ENCODE results near the gene SMIM20. TPM values are rescaled to one million over a fixed set of nuclear protein-coding genes. Genes with fewer than 3 reads are reported as not detected.
"Not testable (repeated sequence)": the region's sequence is repeated elsewhere in the genome, so short reads cannot be mapped to it uniquely, and the experiment has no call there.

Gene SMIM20
- total and polyA plus RNA-seq, 2 donors, result 30.7 to 65.3 TPM

- no peak overlapping the region for H3K4me3 ChIP-seq (ENCODE audit: low read length in 2 of 2)
- WGBS, result 87% methylated on average over 8 of the region's 8 CpGs
- H3K27me3 ChIP-seq (ENCODE audit: control insufficient read depth in 2 of 2, insufficient read depth in 1 of 2, low read length in 1 of 2), result peaks cover 0 to 4% of the 10 kb centered on the region in 2 donors
- H3K36me3 ChIP-seq (ENCODE audit: control insufficient read depth in 2 of 2, insufficient read depth in 2 of 2, low read length in 1 of 2), result no peaks in the 10 kb centered on the region
- no peak overlapping the region for H3K27ac ChIP-seq (ENCODE audit: low read depth in 1 of 2, low read length in 1 of 2)
- H3K4me1 ChIP-seq (ENCODE audit: control insufficient read depth in 2 of 2, insufficient read depth in 2 of 2, low read length in 2 of 2), result no peaks in the 10 kb centered on the region
- H3K9me3 ChIP-seq (ENCODE audit: control insufficient read depth in 2 of 2, insufficient read depth in 1 of 2, low read length in 1 of 2), result no peaks in the 10 kb centered on the region
- DNase-seq (ENCODE audit: low read depth in 6 of 9, low spot score in 9 of 9), result no peak
These were observed 9.9 kb upstream of the SMIM20 start for GRCh38 chr4:25903900-25904747.

- Histone ChIP-seq H3K36me3 (ENCODE audit: control insufficient read depth in 2 of 2, insufficient read depth in 2 of 2, low read length in 1 of 2) (no peaks in the 10 kb centered on the region), H3K4me1 (ENCODE audit: control insufficient read depth in 2 of 2, insufficient read depth in 2 of 2, low read length in 2 of 2) (no peaks in the 10 kb centered on the region), H3K27me3 (ENCODE audit: control insufficient read depth in 2 of 2, insufficient read depth in 1 of 2, low read length in 1 of 2) (peaks cover 0 to 4% of the 10 kb centered on the region in 2 donors), H3K27ac (ENCODE audit: low read depth in 1 of 2, low read length in 1 of 2) (no peak overlapping the region), H3K4me3 (ENCODE audit: low read length in 2 of 2) (no peak overlapping the region), H3K9me3 (ENCODE audit: control insufficient read depth in 2 of 2, insufficient read depth in 1 of 2, low read length in 1 of 2) (no peaks in the 10 kb centered on the region)
- no peak for DNase-seq (ENCODE audit: low read depth in 6 of 9, low spot score in 9 of 9)
- WGBS, result 97% methylated on average over 3 of the region's 3 CpGs
These were observed 9.3 kb upstream of the SMIM20 start for GRCh38 chr4:25904748-25905082.

GRCh38 chr4:25905371-25905770 lies 8.6 kb upstream of the SMIM20 start:
- Histone ChIP-seq H3K4me3 (ENCODE audit: low read length in 2 of 2) (no peak overlapping the region), H3K36me3 (ENCODE audit: control insufficient read depth in 2 of 2, insufficient read depth in 2 of 2, low read length in 1 of 2) (no peaks in the 10 kb centered on the region), H3K27ac (ENCODE audit: low read depth in 1 of 2, low read length in 1 of 2) (no peak overlapping the region), H3K9me3 (ENCODE audit: control insufficient read depth in 2 of 2, insufficient read depth in 1 of 2, low read length in 1 of 2) (no peaks in the 10 kb centered on the region), H3K4me1 (ENCODE audit: control insufficient read depth in 2 of 2, insufficient read depth in 2 of 2, low read length in 2 of 2) (no peaks in the 10 kb centered on the region), H3K27me3 (ENCODE audit: control insufficient read depth in 2 of 2, insufficient read depth in 1 of 2, low read length in 1 of 2) (peaks cover 0 to 4% of the 10 kb centered on the region in 2 donors)
- WGBS, result 98% methylated on average over 4 of the region's 4 CpGs
- DNase-seq (ENCODE audit: low read depth in 6 of 9, low spot score in 9 of 9), result no peak

GRCh38 chr4:25906113-25906512 lies 7.9 kb upstream of the SMIM20 start:
- H3K27me3 ChIP-seq (ENCODE audit: control insufficient read depth in 2 of 2, insufficient read depth in 1 of 2, low read length in 1 of 2); H3K9me3 ChIP-seq (ENCODE audit: control insufficient read depth in 2 of 2, insufficient read depth in 1 of 2, low read length in 1 of 2); H3K4me1 ChIP-seq (ENCODE audit: control insufficient read depth in 2 of 2, insufficient read depth in 2 of 2, low read length in 2 of 2); H3K36me3 ChIP-seq (ENCODE audit: control insufficient read depth in 2 of 2, insufficient read depth in 2 of 2, low read length in 1 of 2); H3K27ac ChIP-seq (ENCODE audit: low read depth in 1 of 2, low read length in 1 of 2); DNase-seq (ENCODE audit: low read depth in 6 of 9, low spot score in 9 of 9); H3K4me3 ChIP-seq (ENCODE audit: low read length in 2 of 2): not testable (repeated sequence)
- WGBS, result 98% methylated on average over 11 of the region's 11 CpGs

- DNase-seq (ENCODE audit: low read depth in 6 of 9, low spot score in 9 of 9), result no peak
- no peaks in the 10 kb centered on the region for H3K36me3 ChIP-seq (ENCODE audit: control insufficient read depth in 2 of 2, insufficient read depth in 2 of 2, low read length in 1 of 2)
- H3K4me3 ChIP-seq (ENCODE audit: low read length in 2 of 2), result no peak overlapping the region
- peaks cover 2 to 6% of the 10 kb centered on the region in 2 donors for H3K4me1 ChIP-seq (ENCODE audit: control insufficient read depth in 2 of 2, insufficient read depth in 2 of 2, low read length in 2 of 2)
- H3K27ac ChIP-seq (ENCODE audit: low read depth in 1 of 2, low read length in 1 of 2), result no peak overlapping the region
- peaks cover 0 to 1% of the 10 kb centered on the region in 2 donors for H3K9me3 ChIP-seq (ENCODE audit: control insufficient read depth in 2 of 2, insufficient read depth in 1 of 2, low read length in 1 of 2)
- 62% methylated on average over 5 of the region's 5 CpGs for WGBS
- peaks cover 0 to 12% of the 10 kb centered on the region in 2 donors for H3K27me3 ChIP-seq (ENCODE audit: control insufficient read depth in 2 of 2, insufficient read depth in 1 of 2, low read length in 1 of 2)
These were observed 5.5 kb upstream of the SMIM20 start for GRCh38 chr4:25908491-25908901.

- H3K27me3 ChIP-seq (ENCODE audit: control insufficient read depth in 2 of 2, insufficient read depth in 1 of 2, low read length in 1 of 2), result peaks cover 0 to 16% of the 10 kb centered on the region in 2 donors
- H3K36me3 ChIP-seq (ENCODE audit: control insufficient read depth in 2 of 2, insufficient read depth in 2 of 2, low read length in 1 of 2), result no peaks in the 10 kb centered on the region
- no peak overlapping the region for H3K4me3 ChIP-seq (ENCODE audit: low read length in 2 of 2)
- no peak overlapping the region for H3K27ac ChIP-seq (ENCODE audit: low read depth in 1 of 2, low read length in 1 of 2)
- peaks cover 0 to 1% of the 10 kb centered on the region in 2 donors for H3K9me3 ChIP-seq (ENCODE audit: control insufficient read depth in 2 of 2, insufficient read depth in 1 of 2, low read length in 1 of 2)
- 87% methylated on average over 6 of the region's 6 CpGs for WGBS
- DNase-seq (ENCODE audit: low read depth in 6 of 9, low spot score in 9 of 9), result no peak
- peaks cover 4 to 14% of the 10 kb centered on the region in 2 donors for H3K4me1 ChIP-seq (ENCODE audit: control insufficient read depth in 2 of 2, insufficient read depth in 2 of 2, low read length in 2 of 2)
These were observed 2.7 kb upstream of the SMIM20 start for GRCh38 chr4:25911356-25911755.

GRCh38 chr4:25913056-25913850 lies 767 bp upstream of the SMIM20 start:
- Histone ChIP-seq H3K27me3 (ENCODE audit: control insufficient read depth in 2 of 2, insufficient read depth in 1 of 2, low read length in 1 of 2) (peaks cover 0 to 16% of the 10 kb centered on the region in 2 donors), H3K9me3 (ENCODE audit: control insufficient read depth in 2 of 2, insufficient read depth in 1 of 2, low read length in 1 of 2) (peaks cover 0 to 1% of the 10 kb centered on the region in 2 donors), H3K4me1 (ENCODE audit: control insufficient read depth in 2 of 2, insufficient read depth in 2 of 2, low read length in 2 of 2) (peaks cover 4 to 14% of the 10 kb centered on the region in 2 donors), H3K27ac (ENCODE audit: low read depth in 1 of 2, low read length in 1 of 2) (peak overlapping the region in 1 of 2 donors; percentile 66), H3K4me3 (ENCODE audit: low read length in 2 of 2) (peak overlapping the region; percentile 59 to 89), H3K36me3 (ENCODE audit: control insufficient read depth in 2 of 2, insufficient read depth in 2 of 2, low read length in 1 of 2) (no peaks in the 10 kb centered on the region)
- DNase-seq (ENCODE audit: low read depth in 6 of 9, low spot score in 9 of 9), result peak in 5 of 9 donors; percentile 3 to 27 (median 11)
- 9% methylated on average over 26 of the region's 26 CpGs for WGBS

GRCh38 chr4:25914670-25915352 lies 791 bp downstream of the SMIM20 start:
- peak overlapping the region; percentile 59 to 89 for H3K4me3 ChIP-seq (ENCODE audit: low read length in 2 of 2)
- no peaks in the 10 kb centered on the region for H3K36me3 ChIP-seq (ENCODE audit: control insufficient read depth in 2 of 2, insufficient read depth in 2 of 2, low read length in 1 of 2)
- peaks cover 0 to 16% of the 10 kb centered on the region in 2 donors for H3K27me3 ChIP-seq (ENCODE audit: control insufficient read depth in 2 of 2, insufficient read depth in 1 of 2, low read length in 1 of 2)
- peaks cover 4 to 14% of the 10 kb centered on the region in 2 donors for H3K4me1 ChIP-seq (ENCODE audit: control insufficient read depth in 2 of 2, insufficient read depth in 2 of 2, low read length in 2 of 2)
- no peak overlapping the region for H3K27ac ChIP-seq (ENCODE audit: low read depth in 1 of 2, low read length in 1 of 2)
- peaks cover 0 to 1% of the 10 kb centered on the region in 2 donors for H3K9me3 ChIP-seq (ENCODE audit: control insufficient read depth in 2 of 2, insufficient read depth in 1 of 2, low read length in 1 of 2)
- WGBS, result 82% methylated on average over 8 of the region's 8 CpGs
- DNase-seq (ENCODE audit: low read depth in 6 of 9, low spot score in 9 of 9), result no peak

All from thymus (tissue), 11 donors.